ENCODE data around the gene NDUFS8. TPM values are rescaled to one million over a fixed set of nuclear protein-coding genes. Genes with fewer than 3 reads are reported as not detected.

The NDUFS8 gene
- total RNA-seq, 3 donors from 2014 or later (not counting 1 experiment from before 2014, with no cell fraction given): 84.5 to 95.2 (median 90.7) TPM

GRCh38 chr11:67998150-67999045 is 32.1 kb upstream of the NDUFS8 start:
- Histone ChIP-seq H3K27me3 (ENCODE audit: control insufficient read depth, insufficient read depth, low read length) (no peaks in the 10 kb centered on the region), H3K4me1 (ENCODE audit: control insufficient read depth, insufficient read depth, low read length) (peaks cover 68% of the 10 kb centered on the region), H3K4me3 (ENCODE audit: low read length) (no peak overlapping the region), H3K36me3 (ENCODE audit: control insufficient read depth, insufficient read depth, low read length) (peaks cover 10% of the 10 kb centered on the region), H3K27ac (ENCODE audit: low read length) (peak overlapping the region; percentile 8), H3K9me3 (ENCODE audit: control insufficient read depth, insufficient read depth, low read length) (no peaks in the 10 kb centered on the region)
- WGBS (ENCODE audit: insufficient coverage): 48% methylated on average over 9 of the region's 9 CpGs
- intact Hi-C loops (cut with micrococcal nuclease): no loop called here
- Mint-ChIP-seq H3K4me1 (peaks cover 24 to 40% of the 10 kb centered on the region in 2 donors), H3K9me3 (no peaks in the 10 kb centered on the region), H3K27me3 (ENCODE audit: low read depth in 2 of 2) (no peaks in the 10 kb centered on the region), H3K27ac (peak overlapping the region in 1 of 2 donors; percentile 64), H3K36me3 (no peaks in the 10 kb centered on the region), H3K4me3 (peak overlapping the region; percentile 45)
- DNase-seq (peak in 1 of 2 donors; percentile 37), ATAC-seq (peak in 1 of 3 donors; percentile 31)
- TF ChIP-seq CTCF (IDR thresholded peaks at IDR 0.05): no peak

GRCh38 chr11:67999201-67999629 is 31.3 kb upstream of the NDUFS8 start:
- Histone ChIP-seq H3K27ac (ENCODE audit: low read length) (peak overlapping the region; percentile 15), H3K4me3 (ENCODE audit: low read length) (no peak overlapping the region), H3K36me3 (ENCODE audit: control insufficient read depth, insufficient read depth, low read length) (peaks cover 10% of the 10 kb centered on the region), H3K4me1 (ENCODE audit: control insufficient read depth, insufficient read depth, low read length) (peaks cover 71% of the 10 kb centered on the region), H3K9me3 (ENCODE audit: control insufficient read depth, insufficient read depth, low read length) (no peaks in the 10 kb centered on the region), H3K27me3 (ENCODE audit: control insufficient read depth, insufficient read depth, low read length) (no peaks in the 10 kb centered on the region)
- ATAC-seq (no peak), DNase-seq (no peak)
- TF ChIP-seq CTCF (IDR thresholded peaks at IDR 0.05): no peak
- no peaks in the 10 kb centered on the region for H3K9me3 Mint-ChIP-seq
- H3K4me3 Mint-ChIP-seq: no peak overlapping the region
- intact Hi-C loops (cut with micrococcal nuclease): no loop called here
- H3K27me3 Mint-ChIP-seq (ENCODE audit: low read depth in 2 of 2): no peaks in the 10 kb centered on the region
- no peak overlapping the region for H3K27ac Mint-ChIP-seq
- no peaks in the 10 kb centered on the region for H3K36me3 Mint-ChIP-seq
- WGBS (ENCODE audit: insufficient coverage): 96% methylated on average over 13 of the region's 13 CpGs
- peaks cover 19 to 38% of the 10 kb centered on the region in 2 donors for H3K4me1 Mint-ChIP-seq

GRCh38 chr11:67999704-68000103 is 30.8 kb upstream of the NDUFS8 start:
- Mint-ChIP-seq H3K36me3 (no peaks in the 10 kb centered on the region), H3K27ac (no peak overlapping the region), H3K9me3 (no peaks in the 10 kb centered on the region), H3K4me1 (peaks cover 18 to 40% of the 10 kb centered on the region in 2 donors), H3K27me3 (ENCODE audit: low read depth in 2 of 2) (no peaks in the 10 kb centered on the region), H3K4me3 (no peak overlapping the region)
- no peak for ATAC-seq
- intact Hi-C loops (cut with micrococcal nuclease): loop anchor here (10.0 kb wide), 1 partner anchor 205 kb away; no protein-coding TSS in a partner anchor
- DNase-seq: no peak
- H3K4me1 ChIP-seq (ENCODE audit: control insufficient read depth, insufficient read depth, low read length): peaks cover 76% of the 10 kb centered on the region
- H3K27ac ChIP-seq (ENCODE audit: low read length): no peak overlapping the region
- TF ChIP-seq CTCF (IDR thresholded peaks at IDR 0.05): no peak
- no peaks in the 10 kb centered on the region for H3K9me3 ChIP-seq (ENCODE audit: control insufficient read depth, insufficient read depth, low read length)
- 89% methylated on average over 5 of the region's 5 CpGs for WGBS (ENCODE audit: insufficient coverage)
- peaks cover 10% of the 10 kb centered on the region for H3K36me3 ChIP-seq (ENCODE audit: control insufficient read depth, insufficient read depth, low read length)
- H3K27me3 ChIP-seq (ENCODE audit: control insufficient read depth, insufficient read depth, low read length): no peaks in the 10 kb centered on the region
- no peak overlapping the region for H3K4me3 ChIP-seq (ENCODE audit: low read length)
